ENCODE results near the gene WWC2. TPM values are rescaled to one million over a fixed set of nuclear protein-coding genes. Genes with fewer than 3 reads are reported as not detected.
A peak's percentile ranks its signal among the peaks of the same experiment; 100 is the strongest.

Gene WWC2
- polyA plus RNA-seq, 6 donors from 2014 or later, result 0.07 to 0.88 (median 0.22) TPM; not detected in 1

DNA sequence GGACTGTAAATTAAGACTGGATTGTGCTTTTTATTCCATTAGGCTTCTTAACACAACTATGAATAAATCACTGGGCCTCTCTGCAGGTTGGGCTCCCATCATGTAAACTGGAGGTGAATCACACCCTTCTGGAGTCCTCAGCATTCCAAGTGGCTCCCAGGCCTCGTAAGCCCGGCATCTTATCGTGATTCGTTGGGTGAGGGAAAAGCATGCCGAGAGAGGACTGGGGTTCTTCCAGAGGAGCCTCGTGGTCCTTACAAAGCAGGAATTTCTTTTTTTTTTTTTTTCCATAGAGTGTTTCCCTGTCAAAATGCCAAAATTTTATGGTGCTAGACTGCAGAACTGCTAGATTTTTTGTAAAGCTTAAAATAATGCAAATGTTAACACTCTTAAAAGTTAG, 201.0 kb downstream of the WWC2 start:
- no peak overlapping the region for H3K4me3 Mint-ChIP-seq
- no peak overlapping the region for H3K27ac Mint-ChIP-seq

GRCh38 chr4:183300655-183301054, 201.6 kb downstream of the WWC2 start:
- peaks cover 0 to 20% (median 19%) of the 10 kb centered on the region in 3 donors for H3K27me3 Mint-ChIP-seq
- DNase-seq, result no peak
- H3K36me3 Mint-ChIP-seq, result no peaks in the 10 kb centered on the region
- no peak overlapping the region for H3K27ac Mint-ChIP-seq
- no peak overlapping the region for H3K4me3 Mint-ChIP-seq
- peaks cover 0 to 8% (median 3%) of the 10 kb centered on the region in 3 donors for H3K4me1 Mint-ChIP-seq
- no peaks in the 10 kb centered on the region for H3K9me3 Mint-ChIP-seq
- no peak for ATAC-seq (ENCODE audit: low read depth in 2 of 2)

More for the DNA sequence above, 201.0 kb downstream of the WWC2 start:
- H3K36me3 Mint-ChIP-seq, result no peaks in the 10 kb centered on the region
- ATAC-seq (ENCODE audit: low read depth in 2 of 2) (no peak), DNase-seq (no peak)
- H3K9me3 Mint-ChIP-seq, result no peaks in the 10 kb centered on the region
- H3K27me3 Mint-ChIP-seq, result peaks cover 0 to 18% (median 17%) of the 10 kb centered on the region in 3 donors
- peaks cover 0 to 8% (median 3%) of the 10 kb centered on the region in 3 donors for H3K4me1 Mint-ChIP-seq

GRCh38 chr4:183303301-183303700, 204.2 kb downstream of the WWC2 start:
- ATAC-seq (ENCODE audit: low read depth in 2 of 2) (no peak), DNase-seq (no peak)
- no peak overlapping the region for H3K4me3 Mint-ChIP-seq
- H3K27ac Mint-ChIP-seq, result no peak overlapping the region
- no peaks in the 10 kb centered on the region for H3K4me1 Mint-ChIP-seq
- no peaks in the 10 kb centered on the region for H3K9me3 Mint-ChIP-seq
- H3K27me3 Mint-ChIP-seq, result peaks cover 0 to 20% (median 19%) of the 10 kb centered on the region in 3 donors
- no peaks in the 10 kb centered on the region for H3K36me3 Mint-ChIP-seq

DNA sequence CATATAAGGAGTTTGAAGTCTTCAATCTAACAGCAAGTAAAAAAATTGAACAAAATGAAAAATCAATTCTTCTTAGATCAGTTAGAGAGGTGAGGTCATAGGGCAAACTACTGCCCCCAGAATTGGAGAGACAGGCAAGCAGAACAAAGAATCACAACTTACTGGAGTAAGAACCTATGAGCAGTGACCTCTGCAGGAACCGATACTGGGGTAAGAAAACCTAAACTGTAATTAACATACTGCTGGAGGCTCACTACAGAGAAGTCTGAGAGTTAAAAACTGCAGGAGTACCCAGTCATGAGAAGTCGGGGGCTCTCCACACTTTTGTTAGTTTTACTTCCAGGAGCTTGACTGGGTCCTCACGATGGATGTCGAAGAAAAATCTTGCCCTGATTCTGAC, 205.0 kb downstream of the WWC2 start:
- H3K4me3 Mint-ChIP-seq, result no peak overlapping the region
- DNase-seq, result no peak
- no peak for ATAC-seq (ENCODE audit: low read depth in 2 of 2)
- H3K27me3 Mint-ChIP-seq, result peaks cover 0 to 20% (median 19%) of the 10 kb centered on the region in 3 donors
- no peaks in the 10 kb centered on the region for H3K36me3 Mint-ChIP-seq
- H3K9me3 Mint-ChIP-seq, result no peaks in the 10 kb centered on the region
- no peaks in the 10 kb centered on the region for H3K4me1 Mint-ChIP-seq
- H3K27ac Mint-ChIP-seq, result no peak overlapping the region

- no peak for ATAC-seq (ENCODE audit: low read depth in 2 of 2)
- peaks cover 0 to 18% (median 15%) of the 10 kb centered on the region in 3 donors for H3K27me3 Mint-ChIP-seq
- no peaks in the 10 kb centered on the region for H3K4me1 Mint-ChIP-seq
- no peak for DNase-seq
- H3K27ac Mint-ChIP-seq, result no peak overlapping the region
- no peaks in the 10 kb centered on the region for H3K9me3 Mint-ChIP-seq
- H3K4me3 Mint-ChIP-seq, result no peak overlapping the region
- no peaks in the 10 kb centered on the region for H3K36me3 Mint-ChIP-seq
Observed at GRCh38 chr4:183304538-183304937, 205.5 kb downstream of the WWC2 start.

GRCh38 chr4:183306811-183307210, 207.8 kb downstream of the WWC2 start:
- Mint-ChIP-seq H3K27me3 (peaks cover 0 to 14% (median 8%) of the 10 kb centered on the region in 3 donors), H3K9me3 (no peaks in the 10 kb centered on the region), H3K27ac (peak overlapping the region in 1 of 6 donors; percentile 70), H3K36me3 (no peaks in the 10 kb centered on the region), H3K4me3 (no peak overlapping the region), H3K4me1 (no peaks in the 10 kb centered on the region)
- ATAC-seq (ENCODE audit: low read depth in 2 of 2), result no peak
- no peak for DNase-seq

- peaks cover 0 to 2% (median 0%) of the 10 kb centered on the region in 7 donors for H3K9me3 Mint-ChIP-seq
- ATAC-seq (ENCODE audit: low read depth in 2 of 2) (no peak), DNase-seq (no peak)
- H3K4me1 Mint-ChIP-seq, result no peaks in the 10 kb centered on the region
- no peaks in the 10 kb centered on the region for H3K36me3 Mint-ChIP-seq
- H3K27ac Mint-ChIP-seq, result no peak overlapping the region
- H3K4me3 Mint-ChIP-seq, result no peak overlapping the region
- peaks cover 9 to 29% (median 18%) of the 10 kb centered on the region in 3 donors for H3K27me3 Mint-ChIP-seq
Observed at GRCh38 chr4:183312841-183313240, 213.8 kb downstream of the WWC2 start.

DNA sequence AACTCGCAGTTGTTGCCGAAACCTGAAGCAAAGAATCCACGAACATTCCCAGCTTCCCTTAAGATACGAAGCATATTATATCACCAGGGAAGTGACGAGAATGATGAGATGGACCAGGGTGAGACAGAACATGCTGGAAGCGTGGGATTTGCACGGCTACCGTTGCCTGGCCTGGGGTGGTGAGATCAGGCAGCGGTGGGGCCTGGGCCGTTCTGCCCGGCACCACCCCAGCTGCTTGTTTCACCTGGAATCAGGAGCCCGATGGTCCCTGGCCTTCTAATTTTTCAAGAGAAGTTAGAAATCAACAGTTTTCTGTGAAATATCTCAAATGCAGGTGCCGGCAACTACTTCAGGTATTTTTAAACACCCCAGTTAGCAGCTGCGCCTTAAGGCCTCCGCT, 215.3 kb downstream of the WWC2 start:
- Mint-ChIP-seq H3K27me3 (peaks cover 9 to 29% (median 18%) of the 10 kb centered on the region in 3 donors), H3K4me1 (no peaks in the 10 kb centered on the region), H3K4me3 (no peak overlapping the region), H3K27ac (no peak overlapping the region), H3K36me3 (no peaks in the 10 kb centered on the region), H3K9me3 (peaks cover 0 to 2% (median 0%) of the 10 kb centered on the region in 7 donors)
- DNase-seq (no peak), ATAC-seq (ENCODE audit: low read depth in 2 of 2) (no peak)

DNA sequence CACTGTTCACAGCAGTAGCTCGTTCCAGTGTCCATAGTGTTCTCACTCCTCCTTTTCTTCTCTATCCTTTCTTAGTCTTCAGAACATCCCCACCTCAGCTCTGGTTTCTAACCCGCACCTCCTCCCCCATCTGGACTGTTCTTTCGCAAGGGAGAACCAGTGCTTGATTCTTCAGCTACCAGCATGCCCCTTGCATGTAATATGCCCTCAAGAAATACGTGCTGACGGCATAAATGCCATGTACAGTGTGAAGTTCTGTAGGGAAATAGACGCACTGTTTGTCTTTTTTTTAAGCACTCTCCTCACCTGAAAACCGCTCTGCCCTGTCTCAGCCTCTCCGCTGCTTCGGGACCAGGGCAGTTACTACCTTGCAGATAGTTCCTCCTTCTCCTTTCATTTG, 215.7 kb downstream of the WWC2 start:
- ATAC-seq (ENCODE audit: low read depth in 2 of 2) (no peak), DNase-seq (no peak)
- Mint-ChIP-seq H3K36me3 (no peaks in the 10 kb centered on the region), H3K4me3 (no peak overlapping the region), H3K27me3 (peaks cover 9 to 29% (median 18%) of the 10 kb centered on the region in 3 donors), H3K9me3 (peaks cover 0 to 2% (median 0%) of the 10 kb centered on the region in 7 donors), H3K27ac (no peak overlapping the region), H3K4me1 (no peaks in the 10 kb centered on the region)

- DNase-seq (no peak), ATAC-seq (ENCODE audit: low read depth in 2 of 2) (no peak)
- Mint-ChIP-seq H3K9me3 (no peaks in the 10 kb centered on the region), H3K4me1 (no peaks in the 10 kb centered on the region), H3K36me3 (no peaks in the 10 kb centered on the region), H3K27me3 (peaks cover 0 to 15% (median under 1%) of the 10 kb centered on the region in 3 donors), H3K27ac (no peak overlapping the region), H3K4me3 (no peak overlapping the region)
Observed at GRCh38 chr4:183318656-183319055, 219.6 kb downstream of the WWC2 start.

- Mint-ChIP-seq H3K9me3 (no peaks in the 10 kb centered on the region), H3K27ac (peak within 1 kb of the TSS in 1 of 6 donors; percentile 6), H3K4me1 (no peaks in the 10 kb centered on the region), H3K27me3 (peaks cover 0 to 5% (median 0%) of the 10 kb centered on the region in 3 donors), H3K36me3 (no peaks in the 10 kb centered on the region), H3K4me3 (no peak within 1 kb of the TSS)
- ATAC-seq (ENCODE audit: low read depth in 2 of 2), result no peak
- DNase-seq, result no peak
Observed at GRCh38 chr4:183320211-183321059, 221.4 kb downstream of the WWC2 start, which contains the start of gene CLDN22. CLDN22 (minus strand) TSS chr4:183320276; CDS start chr4:183320218, 58 bp downstream.

DNA sequence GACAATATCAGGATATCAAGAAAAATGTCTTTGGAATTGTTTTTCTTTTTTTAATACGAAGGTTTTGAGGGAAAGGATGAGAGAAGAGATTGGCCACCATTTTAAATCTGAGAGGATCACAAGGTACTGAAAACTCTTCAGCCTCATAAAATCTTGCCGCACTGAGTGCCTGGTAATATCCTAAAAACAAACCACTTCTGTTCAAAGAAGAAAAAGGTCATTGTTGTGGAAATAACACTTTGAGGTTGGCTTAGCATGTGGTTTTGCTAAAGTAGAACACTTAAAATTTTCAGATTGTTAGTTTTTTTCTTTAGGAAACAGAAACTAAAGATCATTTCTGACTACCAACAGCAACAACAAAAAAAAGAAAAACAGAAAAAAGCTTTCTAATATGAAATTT, 222.0 kb downstream of the WWC2 start:
- peaks cover 0 to 5% (median 0%) of the 10 kb centered on the region in 3 donors for H3K27me3 Mint-ChIP-seq
- ATAC-seq (ENCODE audit: low read depth in 2 of 2), result no peak
- peaks cover 0 to 1% (median 0%) of the 10 kb centered on the region in 7 donors for H3K9me3 Mint-ChIP-seq
- no peak overlapping the region for H3K4me3 Mint-ChIP-seq
- no peaks in the 10 kb centered on the region for H3K36me3 Mint-ChIP-seq
- no peak overlapping the region for H3K27ac Mint-ChIP-seq
- no peak for DNase-seq
- no peaks in the 10 kb centered on the region for H3K4me1 Mint-ChIP-seq

- ATAC-seq (ENCODE audit: low read depth in 2 of 2) (no peak), DNase-seq (no peak)
- Mint-ChIP-seq H3K27me3 (peaks cover 0 to 5% (median 0%) of the 10 kb centered on the region in 3 donors), H3K4me3 (peak overlapping the region in 1 of 8 donors; percentile 18), H3K4me1 (no peaks in the 10 kb centered on the region), H3K9me3 (peaks cover 0 to 5% (median 0%) of the 10 kb centered on the region in 7 donors), H3K27ac (no peak overlapping the region), H3K36me3 (no peaks in the 10 kb centered on the region)
Observed at GRCh38 chr4:183321516-183321915, 222.5 kb downstream of the WWC2 start.

DNA sequence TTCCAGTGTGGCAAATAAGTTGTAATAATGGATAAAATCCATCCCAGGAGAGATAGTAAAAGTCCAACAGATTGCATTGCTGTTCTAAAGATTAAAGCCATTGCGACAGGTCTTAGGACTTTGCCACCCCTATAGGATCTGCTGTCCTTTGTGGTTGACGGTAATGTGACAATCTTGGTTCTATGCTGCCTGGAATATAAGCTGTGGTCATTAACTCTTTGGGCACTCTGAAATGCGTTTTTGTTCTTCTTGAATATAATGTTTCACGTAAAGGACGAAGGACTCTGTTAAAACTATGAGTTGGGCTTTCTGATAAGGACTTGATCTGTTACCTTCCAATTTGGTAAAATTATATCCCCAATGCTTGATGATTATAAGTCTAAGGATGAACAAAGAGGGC, 223.3 kb downstream of the WWC2 start, which contains the start of gene CLDN24:
Gene CLDN24 (minus strand): TSS at position 101 of the 400 bp plus-strand sequence. CDS start 0 bp downstream, at position 101.
- H3K36me3 Mint-ChIP-seq, result no peaks in the 10 kb centered on the region
- H3K27me3 Mint-ChIP-seq, result peaks cover 0 to 5% (median 0%) of the 10 kb centered on the region in 3 donors
- H3K4me3 Mint-ChIP-seq, result peak within 1 kb of the TSS in 1 of 8 donors; percentile 18
- H3K9me3 Mint-ChIP-seq, result peaks cover 0 to 7% (median 0%) of the 10 kb centered on the region in 7 donors
- DNase-seq (no peak), ATAC-seq (ENCODE audit: low read depth in 2 of 2) (no peak)
- no peaks in the 10 kb centered on the region for H3K4me1 Mint-ChIP-seq
- H3K27ac Mint-ChIP-seq, result no peak within 1 kb of the TSS

All from naive B cell (primary cell).